SK-N-SH treated with all-trans-retinoic acid at 6 μM for 48 hours (cell line): ENCODE measurements around the gene RSAD1.

ENCODE experiments used
- BACH2 ChIP-seq: fragments of 250-450 bp; sonication (Bioruptor Pico); IDR thresholded peaks from 2 replicates; pipeline ENCODE4 v1.9.0; 2021; ENCODE audit warnings: mild to moderate bottlenecking, borderline replicate concordance
- CSDC2 ChIP-seq: fragments of 250-450 bp; sonication (Bioruptor Pico); IDR thresholded peaks from 2 replicates; pipeline ENCODE4 v1.5.0; 2020; ENCODE audit warnings: mild to moderate bottlenecking, moderate library complexity
- CSRNP3 ChIP-seq: fragments of 250-450 bp; sonication (Bioruptor Pico); IDR thresholded peaks from 2 replicates; pipeline ENCODE4 v1.5.1; 2021; ENCODE audit warnings: mild to moderate bottlenecking, moderate library complexity
- ZFP3 ChIP-seq: fragments of 250-450 bp; sonication (Bioruptor Pico); IDR thresholded peaks from 2 replicates; pipeline ENCODE4 v1.5.0; 2020; ENCODE audit warnings: mild to moderate bottlenecking, moderate library complexity
- ZNF565 ChIP-seq: fragments of 450-650 bp; formaldehyde crosslinking; conservative IDR thresholded peaks from 2 replicates; pipeline ENCODE4 v1.5.0; 2020; ENCODE audit warnings: low read depth, mild to moderate bottlenecking, moderate library complexity

Gene RSAD1

GRCh38 chr17:50535407-50535806, 56.7 kb downstream of the RSAD1 start (continued):
- TF ChIP-seq CSRNP3 (CRISPR knock-in tag) = no peak
- TF ChIP-seq ZNF565 (CRISPR knock-in tag) = no peak
- no peak for TF ChIP-seq ZFP3
- no peak for TF ChIP-seq CSDC2 (CRISPR knock-in tag)
- TF ChIP-seq BACH2 = no peak
- TF ChIP-seq, all 23 proteins: peak for 0
